CD4-positive, alpha-beta T cell treated with Interleukin-15 for 1 hour (primary cell): ENCODE data around the gene TM9SF2.
"Not testable (repeated sequence)": the region's sequence is repeated elsewhere in the genome, so short reads cannot be mapped to it uniquely, and the experiment has no call there.

Source experiments
- DNase-seq: peaks from one replicate; pipeline ENCODE4 v3.0.0-alpha.2; 2020

TM9SF2 gene

GRCh38 chr13:99501184-99501847, at the start of gene TM9SF2:
TM9SF2 (plus strand) TSS chr13:99501472; CDS start chr13:99501607, 135 bp downstream.
- DNase-seq: peak; percentile 97

- no peak for DNase-seq
Measured at GRCh38 chr13:99454518-99455183, 46.6 kb upstream of the TM9SF2 start.

- no peak for DNase-seq
Measured at GRCh38 chr13:99459099-99459850, 42.0 kb upstream of the TM9SF2 start.

- not testable (repeated sequence) for DNase-seq
Measured at GRCh38 chr13:99460802-99461201, 40.5 kb upstream of the TM9SF2 start.

GRCh38 chr13:99463646-99464397, 37.5 kb upstream of the TM9SF2 start:
- no peak for DNase-seq

- DNase-seq: no peak
Measured at GRCh38 chr13:99464441-99464949, 36.8 kb upstream of the TM9SF2 start.

- DNase-seq: no peak
Measured at GRCh38 chr13:99465454-99465853, 35.8 kb upstream of the TM9SF2 start.

- no peak for DNase-seq
Measured at GRCh38 chr13:99467764-99468163, 33.5 kb upstream of the TM9SF2 start.

- DNase-seq: no peak
Measured at GRCh38 chr13:99469041-99469440, 32.2 kb upstream of the TM9SF2 start.

- no peak for DNase-seq
Measured at GRCh38 chr13:99470027-99470426, 31.2 kb upstream of the TM9SF2 start.

GRCh38 chr13:99471221-99472121, 29.8 kb upstream of the TM9SF2 start:
- DNase-seq: no peak

GRCh38 chr13:99472122-99472440, 29.2 kb upstream of the TM9SF2 start:
- no peak for DNase-seq

GRCh38 chr13:99473515-99473914, 27.8 kb upstream of the TM9SF2 start:
- no peak for DNase-seq

- no peak for DNase-seq
Measured at GRCh38 chr13:99476648-99477047, 24.6 kb upstream of the TM9SF2 start.

GRCh38 chr13:99477493-99477892, 23.8 kb upstream of the TM9SF2 start:
- DNase-seq: no peak

GRCh38 chr13:99481366-99481765, 19.9 kb upstream of the TM9SF2 start:
- DNase-seq: no peak

- no peak for DNase-seq
Measured at GRCh38 chr13:99484473-99484872, 16.8 kb upstream of the TM9SF2 start.

- no peak for DNase-seq
Measured at GRCh38 chr13:99486996-99487395, 14.3 kb upstream of the TM9SF2 start.

GRCh38 chr13:99489028-99489427, 12.2 kb upstream of the TM9SF2 start:
- no peak for DNase-seq

- not testable (repeated sequence) for DNase-seq
Measured at GRCh38 chr13:99491750-99492149, 9.5 kb upstream of the TM9SF2 start.

- no peak for DNase-seq
Measured at GRCh38 chr13:99495466-99496183, 5.6 kb upstream of the TM9SF2 start.
